GM19395 (cell line): ENCODE data around the gene STARD5.
"Not testable (repeated sequence)": the region's sequence is repeated elsewhere in the genome, so short reads cannot be mapped to it uniquely, and the experiment has no call there.

ENCODE experiments used
- ATAC-seq: cut with Tn5 transposase; IDR thresholded peaks from one replicate; pipeline ENCODE4 v1.9.1; 2021; ENCODE audit warnings: mild to moderate bottlenecking, moderate library complexity; ENCODE audit not compliant: unreplicated experiment

The STARD5 gene

GRCh38 chr15:81337713-81338157, 13.8 kb upstream of the STARD5 start:
- no peak for ATAC-seq

GRCh38 chr15:81337241-81337640, 13.3 kb upstream of the STARD5 start:
- ATAC-seq: no peak

GRCh38 chr15:81336568-81336967, 12.6 kb upstream of the STARD5 start:
- ATAC-seq: no peak

DNA sequence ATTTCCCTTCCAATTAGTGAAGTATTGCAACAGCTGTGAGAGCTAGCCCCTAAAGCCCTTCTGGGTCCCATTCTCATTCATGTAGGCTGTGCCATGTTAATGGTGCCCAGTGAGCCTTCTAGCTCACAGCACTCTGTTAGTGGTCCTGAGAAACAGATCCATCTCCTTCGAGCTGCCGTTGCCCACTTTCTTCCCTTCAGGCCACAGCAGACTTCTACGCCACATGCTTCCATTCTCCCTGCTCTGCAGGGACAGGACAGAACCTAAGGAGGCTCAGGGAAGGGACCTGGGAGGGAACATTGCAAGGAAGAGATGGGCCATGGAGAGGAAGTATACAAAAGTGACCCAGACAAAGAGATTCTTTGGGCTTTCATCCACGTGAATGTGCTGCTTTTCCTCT, 11.7 kb upstream of the STARD5 start:
- no peak for ATAC-seq

DNA sequence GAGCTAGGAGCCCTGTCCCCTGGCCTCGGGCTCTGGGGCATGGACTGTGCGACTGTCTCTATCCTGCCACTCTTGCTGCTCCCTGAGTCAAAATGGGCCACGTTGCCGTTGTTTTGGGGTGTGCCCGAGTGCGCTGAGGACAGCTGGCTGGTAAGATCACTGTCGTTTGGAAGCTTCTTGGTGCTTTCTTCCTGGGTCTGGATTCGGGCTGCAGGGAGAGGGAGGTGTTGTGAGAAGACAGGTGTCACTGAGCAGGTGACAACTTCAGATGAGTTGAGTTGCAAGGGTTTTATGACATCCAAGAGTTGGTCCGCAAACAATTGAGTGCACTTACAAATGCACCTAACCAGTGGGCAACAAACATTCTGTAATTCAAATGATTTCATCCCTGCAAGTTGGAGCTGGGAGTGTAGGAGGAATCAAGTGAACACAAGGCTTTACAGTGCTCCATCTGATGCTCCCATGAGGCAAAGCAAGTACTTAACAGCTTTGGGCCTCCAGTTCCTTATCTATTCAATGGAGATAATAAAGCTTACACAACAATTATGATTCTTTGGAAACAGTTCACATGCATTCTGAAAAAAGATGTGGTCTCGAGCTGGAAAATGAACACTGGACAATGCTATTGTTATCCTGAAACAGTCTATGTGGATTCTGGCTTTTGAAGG, 11.0 kb upstream of the STARD5 start:
- no peak for ATAC-seq

DNA sequence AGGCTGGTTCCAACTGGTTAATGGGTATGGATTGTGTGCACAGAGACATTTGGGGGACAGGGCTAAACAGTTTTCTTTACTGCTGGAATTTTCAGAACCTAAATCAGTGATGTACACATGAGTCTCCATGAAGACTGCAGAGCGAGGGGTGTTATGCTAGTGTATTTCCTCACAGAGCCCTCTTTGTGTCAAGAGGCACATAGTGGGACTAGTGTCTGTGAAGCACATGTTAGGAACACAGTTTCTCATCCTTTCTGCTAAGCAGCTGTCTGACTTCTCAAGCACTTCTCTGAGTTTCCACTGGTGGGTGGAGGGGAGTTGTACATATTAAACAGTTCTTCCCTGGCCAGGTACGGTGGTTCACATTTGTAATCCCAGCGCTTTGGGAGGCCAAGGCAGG, 9.4 kb upstream of the STARD5 start:
- no peak for ATAC-seq

DNA sequence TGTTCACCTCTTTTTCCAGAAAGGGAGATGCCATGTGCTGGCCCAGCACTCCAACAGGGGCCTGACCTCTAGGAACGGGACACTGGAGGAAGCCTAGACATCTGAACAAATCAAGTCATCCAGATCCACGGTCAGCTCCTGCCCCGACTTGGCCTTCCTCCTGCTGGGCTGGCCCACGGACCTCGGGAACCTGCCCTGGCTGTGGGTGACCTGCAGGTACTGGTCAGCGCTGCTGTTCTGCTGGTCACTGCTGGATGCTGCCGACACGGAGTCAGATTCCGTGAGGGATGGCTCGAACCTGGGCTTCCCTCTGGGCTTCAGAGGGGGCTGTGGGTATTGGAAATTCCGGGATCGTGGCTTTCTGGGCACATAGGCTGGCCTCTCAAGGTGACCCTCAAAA, 8.4 kb upstream of the STARD5 start:
- ATAC-seq: no peak

GRCh38 chr15:81331600-81331999, 7.7 kb upstream of the STARD5 start:
- no peak for ATAC-seq

DNA sequence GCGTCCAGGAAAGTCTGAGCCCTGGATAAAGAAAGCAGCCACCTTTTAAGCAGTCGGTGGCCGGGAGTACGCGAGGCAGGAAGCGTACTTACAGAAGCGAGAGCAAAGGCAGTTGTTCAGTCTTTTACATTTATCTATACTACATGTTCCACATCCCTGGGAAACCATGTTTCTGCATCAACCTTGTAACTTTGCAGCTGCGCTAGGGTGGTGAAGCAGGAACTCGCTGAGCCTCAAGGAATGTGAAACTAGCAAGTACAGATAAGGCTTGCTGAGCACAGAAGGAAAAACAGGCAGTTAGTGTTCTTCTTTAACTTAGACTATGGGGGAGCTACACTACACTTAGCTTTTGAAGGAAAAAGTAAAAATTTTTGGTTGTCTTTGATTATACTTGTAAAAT, 7.2 kb upstream of the STARD5 start:
- not testable (repeated sequence) for ATAC-seq

- no peak for ATAC-seq
These were observed 6.6 kb upstream of the STARD5 start for GRCh38 chr15:81330366-81331090.

GRCh38 chr15:81329446-81329845, 5.5 kb upstream of the STARD5 start:
- no peak for ATAC-seq

- ATAC-seq: no peak
These were observed 3.6 kb upstream of the STARD5 start for GRCh38 chr15:81327516-81327915.

DNA sequence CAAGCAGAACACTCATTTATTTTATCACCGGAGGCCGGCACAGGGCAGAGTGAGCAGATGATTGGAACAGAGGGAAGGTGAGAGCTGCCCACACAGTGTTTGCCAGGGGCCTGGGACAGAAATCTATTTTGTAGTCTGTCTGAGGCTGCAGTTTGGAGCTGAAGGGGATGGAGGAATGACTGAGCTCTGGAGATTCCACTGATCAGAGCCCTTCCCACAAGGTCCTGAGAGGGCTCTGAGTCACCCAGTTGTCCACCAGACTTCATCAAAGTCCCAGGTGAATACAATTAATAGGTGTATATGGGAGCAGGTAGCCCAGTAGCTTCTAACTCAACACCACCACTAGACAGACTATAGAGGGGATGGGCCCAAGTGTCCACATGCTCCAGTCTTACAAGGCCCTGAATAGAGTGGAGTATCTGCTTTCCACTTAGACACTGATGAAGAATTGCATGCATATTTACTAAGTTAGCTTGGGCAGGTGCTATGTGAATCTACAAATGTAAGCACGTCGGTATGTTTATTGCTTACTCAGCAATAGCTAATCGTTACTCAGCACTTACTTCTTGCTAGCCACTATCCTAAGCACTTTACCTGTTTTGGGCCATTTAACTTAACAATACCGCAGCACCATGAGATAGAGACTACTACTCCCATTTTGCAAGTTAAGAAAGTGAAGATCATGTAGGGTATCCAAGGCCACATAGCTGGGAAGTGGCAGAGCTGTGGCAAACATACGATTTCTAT, 2.7 kb upstream of the STARD5 start:
- no peak for ATAC-seq

- ATAC-seq: peak; percentile 31
These were observed 390 bp downstream of the STARD5 start for GRCh38 chr15:81323559-81323943.

DNA sequence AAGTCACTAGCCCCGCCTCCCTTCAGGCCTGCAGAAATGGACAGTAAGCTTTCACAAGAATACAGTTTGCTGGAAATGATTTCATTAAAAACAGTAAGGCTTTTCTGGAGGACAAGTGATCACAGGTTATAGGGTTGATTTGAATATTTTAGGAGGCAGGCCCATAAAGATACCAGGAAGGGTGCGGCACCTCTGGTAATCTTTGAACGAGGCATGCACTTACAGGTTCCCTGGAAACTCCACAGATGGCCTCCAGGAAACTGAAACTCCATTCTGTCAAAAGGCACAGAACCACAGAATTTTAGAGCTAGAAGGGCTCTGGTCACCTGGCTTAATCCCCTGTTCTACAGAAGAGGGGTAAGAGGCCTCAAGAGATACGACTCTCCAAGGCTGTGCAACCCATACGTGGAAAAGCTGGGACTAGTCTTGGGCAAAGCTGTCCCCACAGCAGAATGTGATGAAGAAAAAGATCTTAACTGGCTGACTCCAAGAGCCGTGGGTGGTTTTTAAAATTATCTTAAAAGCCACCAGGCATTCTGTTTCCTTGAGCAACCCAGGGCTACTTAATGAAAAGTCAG, 1.2 kb downstream of the STARD5 start:
- no peak for ATAC-seq

- ATAC-seq: no peak
These were observed 2.3 kb downstream of the STARD5 start for GRCh38 chr15:81321667-81322066.

GRCh38 chr15:81317642-81318017, 6.3 kb downstream of the STARD5 start:
- ATAC-seq: no peak

- no peak for ATAC-seq
These were observed 7.7 kb downstream of the STARD5 start for GRCh38 chr15:81316267-81316666.

DNA sequence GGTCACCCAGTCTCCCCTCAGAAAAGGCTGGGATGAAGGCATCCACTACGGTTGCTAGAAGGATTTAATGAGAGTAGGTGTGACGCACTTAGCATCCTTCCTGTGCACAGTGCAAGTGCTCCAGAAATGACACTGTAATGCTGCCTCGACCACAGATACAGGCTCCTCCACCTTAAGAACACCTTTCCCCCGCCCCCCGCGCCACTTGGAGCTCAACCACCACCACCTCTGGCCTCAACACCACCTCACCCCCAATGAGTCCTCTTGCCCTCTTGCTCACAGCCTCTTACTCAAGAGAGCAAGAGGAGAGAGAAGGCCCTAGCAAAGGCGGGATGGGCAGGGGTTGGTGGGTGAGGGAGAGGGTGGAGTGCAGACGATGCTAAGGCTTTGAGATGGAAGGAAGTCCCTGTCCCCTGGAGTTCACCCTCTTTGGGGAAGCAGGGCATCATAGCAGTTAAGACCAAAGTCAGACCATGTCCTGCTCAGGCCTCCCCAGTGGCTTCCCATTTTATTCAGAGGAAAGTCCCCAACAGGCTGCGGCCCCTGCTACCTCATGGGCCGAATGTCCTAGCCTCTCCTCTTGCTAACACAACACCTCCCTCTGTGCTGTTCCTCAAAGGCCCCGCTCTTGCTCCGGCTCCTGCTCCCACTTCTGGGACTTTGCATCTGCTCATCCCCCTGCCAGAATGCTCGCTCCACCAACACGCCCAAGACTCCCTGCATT, 8.3 kb downstream of the STARD5 start:
- ATAC-seq: no peak

- ATAC-seq: no peak
These were observed 9.6 kb downstream of the STARD5 start for GRCh38 chr15:81314378-81314777.

DNA sequence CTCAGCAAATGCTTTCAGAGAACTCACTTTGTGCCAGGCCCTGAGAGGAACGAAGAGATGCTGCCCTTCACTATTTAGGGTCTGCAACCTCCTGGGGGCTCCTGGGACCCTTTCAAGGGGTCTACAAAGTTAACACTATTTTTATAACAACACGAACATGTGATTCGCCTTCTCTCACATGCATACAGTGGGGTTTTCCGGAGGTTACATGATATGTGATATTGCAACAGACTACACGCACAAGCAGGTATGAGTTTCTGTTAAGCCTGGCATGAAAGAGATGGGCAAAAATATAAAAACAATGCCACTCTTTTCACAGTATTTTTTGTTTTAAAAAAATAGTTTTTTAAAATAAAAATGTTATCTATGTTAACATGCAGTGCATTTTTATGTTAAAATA, 10.3 kb downstream of the STARD5 start:
- no peak for ATAC-seq
